ENCODE data around the gene STK4.

STK4 gene

GRCh38 chr20:45047581-45048119, 81.3 kb downstream of the STK4 start:
- DNase-seq (ENCODE audit: low read depth, low spot score), result no peak
- Histone ChIP-seq H3K27me3 (ENCODE audit: insufficient read depth, insufficient read length) (no peaks in the 10 kb centered on the region), H3K4me3 (ENCODE audit: insufficient read length, low read depth) (no peak overlapping the region), H3K36me3 (ENCODE audit: insufficient read depth, insufficient read length, low read length) (no peaks in the 10 kb centered on the region), H3K9me3 (ENCODE audit: insufficient read depth, low read length) (no peaks in the 10 kb centered on the region), H3K9ac (ENCODE audit: insufficient read length, low read depth) (no peak overlapping the region), H3K4me1 (ENCODE audit: insufficient read depth, insufficient read length) (no peaks in the 10 kb centered on the region)
- TF ChIP-seq YY1 (IDR thresholded peaks at IDR 0.05; ENCODE audit: insufficient read depth, insufficient read length), result no peak
- TF ChIP-seq ZNF274 (IDR thresholded peaks at IDR 0.05; ENCODE audit: low read depth, low read length), result no peak
- TF ChIP-seq SUZ12 (IDR thresholded peaks at IDR 0.05; ENCODE audit: extremely low read depth, insufficient read depth, insufficient read length), result no peak

- DNase-seq (ENCODE audit: low read depth, low spot score), result no peak
- Histone ChIP-seq H3K9me3 (ENCODE audit: insufficient read depth, low read length) (no peaks in the 10 kb centered on the region), H3K4me3 (ENCODE audit: insufficient read length, low read depth) (no peak overlapping the region), H3K27me3 (ENCODE audit: insufficient read depth, insufficient read length) (no peaks in the 10 kb centered on the region), H3K36me3 (ENCODE audit: insufficient read depth, insufficient read length, low read length) (no peaks in the 10 kb centered on the region), H3K9ac (ENCODE audit: insufficient read length, low read depth) (no peak overlapping the region), H3K4me1 (ENCODE audit: insufficient read depth, insufficient read length) (no peaks in the 10 kb centered on the region)
- TF ChIP-seq SUZ12 (IDR thresholded peaks at IDR 0.05; ENCODE audit: extremely low read depth, insufficient read depth, insufficient read length), result no peak
- TF ChIP-seq YY1 (IDR thresholded peaks at IDR 0.05; ENCODE audit: insufficient read depth, insufficient read length), result no peak
- TF ChIP-seq ZNF274 (IDR thresholded peaks at IDR 0.05; ENCODE audit: low read depth, low read length), result no peak
Measured at GRCh38 chr20:45049438-45049837, 83.1 kb downstream of the STK4 start.

- no peak overlapping the region for H3K9ac ChIP-seq (ENCODE audit: insufficient read length, low read depth)
- no peaks in the 10 kb centered on the region for H3K4me1 ChIP-seq (ENCODE audit: insufficient read depth, insufficient read length)
- DNase-seq (ENCODE audit: low read depth, low spot score), result no peak
- no peak for TF ChIP-seq ZNF274 (IDR thresholded peaks at IDR 0.05; ENCODE audit: low read depth, low read length)
- no peak for TF ChIP-seq YY1 (IDR thresholded peaks at IDR 0.05; ENCODE audit: insufficient read depth, insufficient read length)
- no peak for TF ChIP-seq SUZ12 (IDR thresholded peaks at IDR 0.05; ENCODE audit: extremely low read depth, insufficient read depth, insufficient read length)
- H3K4me3 ChIP-seq (ENCODE audit: insufficient read length, low read depth), result no peak overlapping the region
- H3K9me3 ChIP-seq (ENCODE audit: insufficient read depth, low read length), result no peaks in the 10 kb centered on the region
- H3K27me3 ChIP-seq (ENCODE audit: insufficient read depth, insufficient read length), result no peaks in the 10 kb centered on the region
- peaks cover 2% of the 10 kb centered on the region for H3K36me3 ChIP-seq (ENCODE audit: insufficient read depth, insufficient read length, low read length)
Measured at GRCh38 chr20:45049904-45050471, 83.7 kb downstream of the STK4 start.

- H3K36me3 ChIP-seq (ENCODE audit: insufficient read depth, insufficient read length, low read length), result peaks cover 3% of the 10 kb centered on the region
- no peak for DNase-seq (ENCODE audit: low read depth, low spot score)
Measured at GRCh38 chr20:45051204-45052060, 85.1 kb downstream of the STK4 start.

GRCh38 chr20:45052698-45053429, 86.6 kb downstream of the STK4 start:
- no peaks in the 10 kb centered on the region for H3K27me3 ChIP-seq (ENCODE audit: insufficient read depth, insufficient read length)
- TF ChIP-seq ZNF274 (IDR thresholded peaks at IDR 0.05; ENCODE audit: low read depth, low read length), result no peak
- no peak for TF ChIP-seq YY1 (IDR thresholded peaks at IDR 0.05; ENCODE audit: insufficient read depth, insufficient read length)
- no peak for TF ChIP-seq SUZ12 (IDR thresholded peaks at IDR 0.05; ENCODE audit: extremely low read depth, insufficient read depth, insufficient read length)
- H3K36me3 ChIP-seq (ENCODE audit: insufficient read depth, insufficient read length, low read length), result peaks cover 9% of the 10 kb centered on the region
- H3K4me3 ChIP-seq (ENCODE audit: insufficient read length, low read depth), result no peak overlapping the region
- no peaks in the 10 kb centered on the region for H3K9me3 ChIP-seq (ENCODE audit: insufficient read depth, low read length)
- no peak overlapping the region for H3K9ac ChIP-seq (ENCODE audit: insufficient read length, low read depth)
- no peaks in the 10 kb centered on the region for H3K4me1 ChIP-seq (ENCODE audit: insufficient read depth, insufficient read length)
- no peak for DNase-seq (ENCODE audit: low read depth, low spot score)

More at GRCh38 chr20:45051204-45052060, 85.1 kb downstream of the STK4 start:
- Histone ChIP-seq H3K4me1 (ENCODE audit: insufficient read depth, insufficient read length) (no peaks in the 10 kb centered on the region), H3K27me3 (ENCODE audit: insufficient read depth, insufficient read length) (no peaks in the 10 kb centered on the region), H3K4me3 (ENCODE audit: insufficient read length, low read depth) (no peak overlapping the region), H3K9me3 (ENCODE audit: insufficient read depth, low read length) (no peaks in the 10 kb centered on the region), H3K9ac (ENCODE audit: insufficient read length, low read depth) (no peak overlapping the region)
- no peak for TF ChIP-seq ZNF274 (IDR thresholded peaks at IDR 0.05; ENCODE audit: low read depth, low read length)
- no peak for TF ChIP-seq SUZ12 (IDR thresholded peaks at IDR 0.05; ENCODE audit: extremely low read depth, insufficient read depth, insufficient read length)
- TF ChIP-seq YY1 (IDR thresholded peaks at IDR 0.05; ENCODE audit: insufficient read depth, insufficient read length), result no peak

- H3K9ac ChIP-seq (ENCODE audit: insufficient read length, low read depth), result no peak overlapping the region
- H3K4me1 ChIP-seq (ENCODE audit: insufficient read depth, insufficient read length), result no peaks in the 10 kb centered on the region
- peaks cover 9% of the 10 kb centered on the region for H3K36me3 ChIP-seq (ENCODE audit: insufficient read depth, insufficient read length, low read length)
- no peak overlapping the region for H3K4me3 ChIP-seq (ENCODE audit: insufficient read length, low read depth)
- no peaks in the 10 kb centered on the region for H3K9me3 ChIP-seq (ENCODE audit: insufficient read depth, low read length)
- no peak for TF ChIP-seq YY1 (IDR thresholded peaks at IDR 0.05; ENCODE audit: insufficient read depth, insufficient read length)
- no peak for TF ChIP-seq ZNF274 (IDR thresholded peaks at IDR 0.05; ENCODE audit: low read depth, low read length)
- no peak for TF ChIP-seq SUZ12 (IDR thresholded peaks at IDR 0.05; ENCODE audit: extremely low read depth, insufficient read depth, insufficient read length)
- H3K27me3 ChIP-seq (ENCODE audit: insufficient read depth, insufficient read length), result no peaks in the 10 kb centered on the region
- no peak for DNase-seq (ENCODE audit: low read depth, low spot score)
Measured at GRCh38 chr20:45053430-45054351, 87.4 kb downstream of the STK4 start.

All from NT2/D1 (cell line).